Measurements from ENCODE around the gene PDE6G. TPM values are rescaled to one million over a fixed set of nuclear protein-coding genes. Genes with fewer than 3 reads are reported as not detected.

Gene PDE6G
- total RNA-seq, 1 donor from 2014 or later: not detected

DNA sequence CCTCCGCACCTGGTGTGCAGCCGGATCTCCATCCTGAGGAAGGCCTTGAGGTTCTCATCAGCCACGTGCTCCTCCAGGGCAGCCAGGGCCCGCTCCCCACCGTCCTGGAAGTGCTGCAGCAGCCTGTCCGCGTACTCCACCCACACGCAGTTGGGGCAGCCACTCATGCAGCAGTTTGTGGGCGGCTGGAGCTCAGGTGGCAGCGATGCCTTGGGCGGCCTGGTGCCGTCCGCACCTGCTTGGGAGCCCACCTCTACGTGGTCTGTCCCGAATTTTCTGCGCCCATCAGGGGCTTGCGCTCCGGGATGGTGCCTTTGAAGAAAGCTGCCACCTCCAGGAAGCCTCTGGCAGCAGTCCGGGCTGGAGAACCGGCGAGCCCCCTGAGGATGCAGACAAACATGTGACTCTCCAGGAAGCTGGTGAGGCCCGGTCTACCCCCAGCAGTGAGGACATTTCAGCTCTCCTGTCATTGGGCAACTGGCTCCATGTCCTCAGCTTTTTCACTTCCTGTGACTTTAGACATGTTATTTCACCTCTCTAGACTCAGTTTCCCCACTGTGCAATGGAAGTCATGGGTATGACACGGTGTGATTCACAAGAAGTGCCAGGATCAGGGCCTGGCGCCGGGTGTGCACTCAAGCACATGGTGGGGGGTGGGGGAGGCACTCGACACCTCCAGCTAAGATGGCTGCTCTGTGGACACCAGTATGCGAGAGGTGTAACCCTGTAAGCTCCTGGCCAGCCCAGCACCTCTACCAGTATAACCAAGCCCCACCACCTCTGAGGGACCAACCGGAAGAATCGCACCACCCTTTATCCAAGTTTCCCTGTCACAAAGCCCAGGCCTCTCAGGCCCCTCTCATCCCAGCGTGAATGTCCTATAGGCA lies 9.1 kb upstream of the PDE6G start:
- peaks cover 17% of the 10 kb centered on the region for H3F3A ChIP-seq (ENCODE audit: low read depth)
- H3K36me3 ChIP-seq: peaks cover 6% of the 10 kb centered on the region
- H3K27ac ChIP-seq: no peak overlapping the region
- H2AFZ ChIP-seq (replicated peaks): peak overlapping the region; percentile 53
- H4K20me1 ChIP-seq (ENCODE audit: low read depth): peaks cover 3% of the 10 kb centered on the region
- Mint-ChIP-seq H3K27ac (peak overlapping the region; percentile 88), H3K9me3 (no peaks in the 10 kb centered on the region), H3K27me3 (ENCODE audit: insufficient read depth, low read depth) (peaks cover 3% of the 10 kb centered on the region), H3K36me3 (peaks cover 6% of the 10 kb centered on the region), H3K4me3 (peak overlapping the region; percentile 96), H3K4me1 (peaks cover 21% of the 10 kb centered on the region)
- peak; percentile 23 for DNase-seq (ENCODE audit: low spot score)
- peaks cover 49% of the 10 kb centered on the region for H3K79me2 ChIP-seq (ENCODE audit: low read depth)
- H3K4me1 ChIP-seq: peaks cover 13% of the 10 kb centered on the region
- TF ChIP-seq, protein P1, sequence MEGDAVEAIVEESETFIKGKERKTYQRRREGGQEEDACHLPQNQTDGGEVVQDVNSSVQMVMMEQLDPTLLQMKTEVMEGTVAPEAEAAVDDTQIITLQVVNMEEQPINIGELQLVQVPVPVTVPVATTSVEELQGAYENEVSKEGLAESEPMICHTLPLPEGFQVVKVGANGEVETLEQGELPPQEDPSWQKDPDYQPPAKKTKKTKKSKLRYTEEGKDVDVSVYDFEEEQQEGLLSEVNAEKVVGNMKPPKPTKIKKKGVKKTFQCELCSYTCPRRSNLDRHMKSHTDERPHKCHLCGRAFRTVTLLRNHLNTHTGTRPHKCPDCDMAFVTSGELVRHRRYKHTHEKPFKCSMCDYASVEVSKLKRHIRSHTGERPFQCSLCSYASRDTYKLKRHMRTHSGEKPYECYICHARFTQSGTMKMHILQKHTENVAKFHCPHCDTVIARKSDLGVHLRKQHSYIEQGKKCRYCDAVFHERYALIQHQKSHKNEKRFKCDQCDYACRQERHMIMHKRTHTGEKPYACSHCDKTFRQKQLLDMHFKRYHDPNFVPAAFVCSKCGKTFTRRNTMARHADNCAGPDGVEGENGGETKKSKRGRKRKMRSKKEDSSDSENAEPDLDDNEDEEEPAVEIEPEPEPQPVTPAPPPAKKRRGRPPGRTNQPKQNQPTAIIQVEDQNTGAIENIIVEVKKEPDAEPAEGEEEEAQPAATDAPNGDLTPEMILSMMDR (IDR thresholded peaks at IDR 0.05): no peak
- TF ChIP-seq EZH2phosphoT487 (IDR thresholded peaks at IDR 0.05) (no peak), EZH2 (IDR thresholded peaks at IDR 0.05) (no peak)
- peak overlapping the region; percentile 69 for H3K9ac ChIP-seq
- peak overlapping the region; percentile 97 for H3K4me2 ChIP-seq
- no peaks in the 10 kb centered on the region for H3K9me3 ChIP-seq (ENCODE audit: low read depth)
- H3K27me3 ChIP-seq: no peaks in the 10 kb centered on the region
- peak overlapping the region; percentile 99 for H3K4me3 ChIP-seq

DNA sequence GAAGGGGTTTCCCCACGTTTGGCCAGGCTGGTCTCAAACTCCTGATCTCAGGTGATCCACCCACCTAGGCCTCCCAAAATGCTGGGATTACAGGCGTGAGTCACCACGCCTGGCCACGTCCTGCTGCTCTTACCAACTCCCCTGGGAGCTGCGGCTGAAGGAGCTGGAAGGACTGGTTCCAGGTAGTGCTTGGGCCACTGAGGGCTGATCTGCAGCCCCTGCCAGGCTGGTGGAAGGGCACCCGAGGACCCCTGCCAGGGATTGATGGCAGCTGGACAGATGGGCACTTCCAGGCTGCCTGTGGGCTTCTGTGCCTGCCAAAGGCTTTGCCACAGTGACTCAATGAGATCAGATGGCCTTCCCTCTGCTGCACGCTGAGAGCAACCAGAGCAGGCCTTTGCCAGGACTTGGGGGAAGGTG lies 7.7 kb upstream of the PDE6G start:
- Histone ChIP-seq H3K27me3 (no peaks in the 10 kb centered on the region), H3K4me3 (no peak overlapping the region), H3K9ac (no peak overlapping the region), H3K36me3 (peaks cover 6% of the 10 kb centered on the region), H3K27ac (no peak overlapping the region), H3K4me2 (no peak overlapping the region), H2AFZ (replicated peaks) (no peak overlapping the region), H3K79me2 (ENCODE audit: low read depth) (peaks cover 37% of the 10 kb centered on the region), H4K20me1 (ENCODE audit: low read depth) (peaks cover 3% of the 10 kb centered on the region), H3K4me1 (peaks cover 13% of the 10 kb centered on the region), H3K9me3 (ENCODE audit: low read depth) (no peaks in the 10 kb centered on the region), H3F3A (ENCODE audit: low read depth) (peaks cover 17% of the 10 kb centered on the region)
- H3K9me3 Mint-ChIP-seq: no peaks in the 10 kb centered on the region
- peaks cover 21% of the 10 kb centered on the region for H3K4me1 Mint-ChIP-seq
- TF ChIP-seq EZH2phosphoT487 (IDR thresholded peaks at IDR 0.05): no peak
- no peak for TF ChIP-seq EZH2 (IDR thresholded peaks at IDR 0.05)
- TF ChIP-seq, protein P1 (IDR thresholded peaks at IDR 0.05): no peak
- DNase-seq (ENCODE audit: low spot score): no peak
- peak overlapping the region; percentile 60 for H3K4me3 Mint-ChIP-seq
- no peak overlapping the region for H3K27ac Mint-ChIP-seq
- H3K36me3 Mint-ChIP-seq: peaks cover 6% of the 10 kb centered on the region
- peaks cover 3% of the 10 kb centered on the region for H3K27me3 Mint-ChIP-seq (ENCODE audit: insufficient read depth, low read depth)

DNA sequence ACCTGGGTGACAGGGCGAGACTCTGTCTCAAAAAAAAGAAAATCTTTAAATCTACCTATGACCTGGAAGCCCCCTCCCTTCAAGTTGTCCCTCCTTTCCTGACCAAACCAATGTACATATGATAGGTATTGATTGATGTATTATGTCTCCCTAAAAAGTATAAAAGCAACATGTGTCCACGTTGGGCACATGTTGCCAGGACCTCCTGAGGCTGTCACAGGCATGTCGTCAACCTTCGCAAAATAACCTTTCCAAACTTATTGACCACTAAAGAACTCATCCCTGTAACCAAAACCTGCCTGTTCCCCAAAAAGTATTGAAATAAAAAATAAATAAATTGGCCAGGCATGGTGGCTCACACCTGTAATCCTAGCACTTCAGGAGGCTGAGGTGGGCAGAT lies 5.7 kb upstream of the PDE6G start:
- Histone ChIP-seq H3K9me3 (ENCODE audit: low read depth) (no peaks in the 10 kb centered on the region), H3K4me2 (no peak overlapping the region), H4K20me1 (ENCODE audit: low read depth) (no peaks in the 10 kb centered on the region), H3K79me2 (ENCODE audit: low read depth) (peaks cover 17% of the 10 kb centered on the region), H3K9ac (no peak overlapping the region), H3K27ac (no peak overlapping the region), H2AFZ (replicated peaks) (no peak overlapping the region), H3K36me3 (no peaks in the 10 kb centered on the region), H3F3A (ENCODE audit: low read depth) (peaks cover 9% of the 10 kb centered on the region), H3K4me1 (peaks cover 3% of the 10 kb centered on the region), H3K27me3 (no peaks in the 10 kb centered on the region), H3K4me3 (no peak overlapping the region)
- Mint-ChIP-seq H3K9me3 (no peaks in the 10 kb centered on the region), H3K27me3 (ENCODE audit: insufficient read depth, low read depth) (no peaks in the 10 kb centered on the region), H3K4me3 (no peak overlapping the region), H3K27ac (no peak overlapping the region), H3K36me3 (no peaks in the 10 kb centered on the region), H3K4me1 (peaks cover 9% of the 10 kb centered on the region)
- TF ChIP-seq EZH2 (IDR thresholded peaks at IDR 0.05) (no peak), EZH2phosphoT487 (IDR thresholded peaks at IDR 0.05) (no peak)
- TF ChIP-seq, protein P1 (IDR thresholded peaks at IDR 0.05): no peak
- no peak for DNase-seq (ENCODE audit: low spot score)
